NAMALWA (cell line): ENCODE data around the gene EFCAB5.
"Not testable (repeated sequence)": the region's sequence is repeated elsewhere in the genome, so short reads cannot be mapped to it uniquely, and the experiment has no call there.

Source experiments
- DNase-seq: peaks from one replicate; pipeline ENCODE4 v3.0.0-alpha.2; 2015; ENCODE audit warnings: low spot score

EFCAB5 gene

GRCh38 chr17:29935909-29936308, 5.5 kb upstream of the EFCAB5 start:
- DNase-seq = not testable (repeated sequence)

GRCh38 chr17:29936724-29937123, 4.7 kb upstream of the EFCAB5 start:
- DNase-seq = no peak

- no peak for DNase-seq
Observed at GRCh38 chr17:29945281-29945680, 3.8 kb downstream of the EFCAB5 start.

DNA sequence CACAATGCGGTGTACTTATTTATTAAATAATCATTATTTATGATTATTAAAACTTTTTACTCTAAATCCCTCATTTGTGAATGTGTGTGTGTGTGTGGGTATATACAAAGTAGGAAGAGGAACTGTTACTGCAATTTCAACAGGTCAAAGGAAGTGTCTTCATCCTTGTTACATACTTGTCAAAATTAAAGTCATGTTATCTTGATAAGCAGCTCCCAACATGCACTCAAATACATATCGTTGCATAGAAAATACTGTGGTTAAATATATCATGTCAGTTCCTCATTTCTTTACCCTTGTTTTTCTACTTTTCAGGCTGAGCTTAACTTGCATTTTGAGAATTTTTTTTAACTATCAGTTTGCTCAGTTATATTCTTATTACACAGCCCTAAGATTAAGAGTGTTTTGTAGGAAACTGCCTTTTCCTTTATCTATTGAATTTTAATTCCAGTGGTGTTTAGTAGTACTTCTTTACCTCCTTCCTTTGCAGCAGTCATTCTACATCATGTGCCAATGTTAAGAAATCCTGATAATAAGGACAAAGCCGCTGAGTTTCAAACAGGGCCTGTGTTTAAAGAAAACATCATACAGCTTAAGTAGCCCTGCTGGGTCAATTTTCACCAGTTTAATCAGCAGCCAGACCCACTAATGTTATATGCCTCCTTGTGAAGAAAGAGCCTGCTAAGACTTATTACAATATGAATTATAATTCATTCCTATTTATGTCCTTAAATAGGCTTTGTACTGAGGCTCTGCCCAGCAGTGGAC, 7.2 kb downstream of the EFCAB5 start:
- DNase-seq = peak; percentile 39

- no peak for DNase-seq
Observed at GRCh38 chr17:29949696-29950095, 8.3 kb downstream of the EFCAB5 start.

GRCh38 chr17:29954405-29954804, 13.0 kb downstream of the EFCAB5 start:
- peak; percentile 20 for DNase-seq

- no peak for DNase-seq
Observed at GRCh38 chr17:29956225-29956624, 14.8 kb downstream of the EFCAB5 start.

GRCh38 chr17:29957488-29957887, 16.1 kb downstream of the EFCAB5 start:
- DNase-seq = not testable (repeated sequence)

DNA sequence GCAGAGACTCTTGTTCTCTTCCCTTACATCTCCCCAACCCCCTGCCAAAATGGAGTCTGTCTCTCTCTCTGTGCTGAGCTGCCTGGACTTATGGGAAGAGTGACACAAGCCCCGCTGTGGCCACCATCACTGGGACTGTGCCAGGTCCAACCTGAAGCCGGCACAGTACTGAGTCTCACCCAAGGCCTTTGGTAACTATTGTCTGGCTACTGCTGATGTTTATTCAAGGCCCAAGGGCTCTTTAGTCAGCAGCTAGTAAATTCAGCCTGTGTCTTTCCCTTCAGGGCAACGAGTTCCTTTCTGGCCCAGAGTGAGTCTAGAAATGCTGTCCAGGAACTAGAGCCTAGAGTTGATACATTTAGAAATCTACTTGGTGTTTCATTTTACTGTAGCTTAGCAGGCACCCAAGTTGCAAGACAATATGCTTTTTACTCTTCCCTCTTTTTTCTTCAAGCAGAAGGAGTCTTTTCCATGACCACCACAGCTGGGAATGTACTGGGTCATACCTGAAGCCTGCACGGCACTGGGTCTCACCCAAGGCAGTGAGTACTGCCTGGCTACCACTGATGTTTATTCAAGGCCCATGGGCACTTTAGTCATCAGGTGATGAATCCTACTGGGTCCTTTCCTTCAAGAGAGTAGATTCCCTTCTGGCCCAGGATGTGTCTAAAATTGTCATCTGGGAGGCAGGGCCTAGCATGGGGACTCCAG, 17.7 kb downstream of the EFCAB5 start:
- DNase-seq = no peak

GRCh38 chr17:29959658-29960337, 18.4 kb downstream of the EFCAB5 start:
- no peak for DNase-seq

- DNase-seq = no peak
Observed at GRCh38 chr17:29962656-29963055, 21.2 kb downstream of the EFCAB5 start.

DNA sequence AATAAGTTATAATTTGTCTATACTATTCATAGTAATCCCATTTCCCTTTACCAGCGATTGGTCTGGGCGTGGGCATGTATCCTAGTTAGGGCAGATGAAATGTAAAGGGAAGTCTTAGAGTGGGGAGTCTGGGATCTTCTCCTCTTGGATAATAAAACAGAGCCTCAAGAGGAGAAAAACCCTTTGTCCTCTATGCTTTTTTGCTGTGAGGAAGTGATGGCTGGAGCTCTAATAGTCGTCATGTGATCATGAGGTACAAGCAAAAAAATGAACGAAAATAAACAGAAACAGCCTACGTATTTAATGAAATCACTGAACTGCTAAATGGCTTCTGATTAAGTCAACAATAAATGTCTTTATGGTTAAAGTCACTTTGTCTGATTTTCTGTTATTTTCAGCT, 26.8 kb downstream of the EFCAB5 start:
- no peak for DNase-seq

- no peak for DNase-seq
Observed at GRCh38 chr17:29972277-29972676, 30.8 kb downstream of the EFCAB5 start.

- DNase-seq = no peak
Observed at GRCh38 chr17:29973005-29973404, 31.6 kb downstream of the EFCAB5 start.

DNA sequence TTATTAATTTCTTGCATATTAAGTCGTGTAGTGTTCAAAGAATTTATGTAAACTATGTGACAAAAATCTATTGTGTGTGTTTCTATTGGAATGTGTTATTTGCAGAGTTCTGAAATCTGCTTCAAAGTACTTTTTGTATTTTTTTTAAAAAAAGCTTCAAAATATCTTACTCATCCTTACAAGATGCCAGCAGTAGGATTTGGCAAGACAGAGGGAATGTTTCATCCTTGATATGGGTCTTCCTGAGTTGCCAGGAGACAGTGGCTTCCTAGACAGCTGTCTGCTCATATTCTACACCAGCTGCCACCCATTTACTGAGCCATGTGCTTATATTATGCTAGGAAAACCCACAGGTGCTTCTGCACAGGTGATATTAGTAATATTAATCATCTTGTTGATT, 36.4 kb downstream of the EFCAB5 start:
- DNase-seq = no peak

DNA sequence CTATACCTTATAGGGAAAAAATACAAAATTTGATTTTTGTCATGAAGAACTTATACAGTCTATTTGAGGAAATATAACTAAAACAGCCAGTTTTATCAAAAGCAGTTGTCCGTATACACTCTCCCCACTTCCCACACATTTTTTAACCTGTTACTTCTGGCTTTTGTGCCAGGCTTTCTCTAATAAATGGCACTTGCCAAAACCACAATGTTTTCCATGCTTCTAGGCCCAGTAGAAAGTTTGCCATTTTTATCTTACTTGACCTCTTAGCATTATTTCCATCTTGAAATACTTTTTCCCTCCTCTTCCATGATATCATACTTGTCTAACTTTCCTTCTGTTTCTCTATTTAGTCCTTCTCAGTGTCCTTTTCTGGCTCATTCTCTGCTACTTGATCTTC, 38.8 kb downstream of the EFCAB5 start:
- DNase-seq = no peak

DNA sequence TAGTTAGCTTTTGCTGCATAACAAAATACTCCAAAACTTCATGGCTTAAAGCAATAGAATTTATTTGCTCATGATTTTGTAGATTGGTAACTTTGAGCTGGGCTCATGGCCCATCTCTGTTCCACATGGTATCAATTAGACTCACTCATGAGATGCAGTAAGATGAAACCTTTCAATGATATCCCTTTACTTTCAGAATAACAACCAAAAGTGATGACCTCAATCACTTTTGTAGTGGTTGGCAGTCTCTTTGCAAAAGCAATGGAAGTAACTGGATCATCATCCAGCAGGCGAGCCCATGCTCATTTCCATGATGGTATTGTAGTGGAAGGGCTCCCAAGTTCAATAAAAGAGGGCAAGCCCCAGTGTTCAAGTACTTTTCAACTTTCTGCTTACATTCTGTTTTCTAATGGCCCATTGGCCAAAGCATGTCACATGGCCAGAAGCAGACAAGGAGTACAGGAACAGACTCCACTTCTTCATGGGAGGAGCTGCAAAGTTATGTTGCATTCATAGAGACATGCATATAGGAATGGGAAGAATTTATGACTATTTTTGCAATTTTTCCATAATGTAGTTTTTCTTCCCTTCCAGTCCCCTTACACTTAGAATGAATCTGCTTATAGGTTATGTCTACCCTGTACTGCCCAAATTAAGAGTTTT, 41.7 kb downstream of the EFCAB5 start:
- DNase-seq = no peak

GRCh38 chr17:29996458-29996857, 55.0 kb downstream of the EFCAB5 start:
- no peak for DNase-seq

GRCh38 chr17:30000001-30000754, 58.7 kb downstream of the EFCAB5 start:
- peak; percentile 26 for DNase-seq

DNA sequence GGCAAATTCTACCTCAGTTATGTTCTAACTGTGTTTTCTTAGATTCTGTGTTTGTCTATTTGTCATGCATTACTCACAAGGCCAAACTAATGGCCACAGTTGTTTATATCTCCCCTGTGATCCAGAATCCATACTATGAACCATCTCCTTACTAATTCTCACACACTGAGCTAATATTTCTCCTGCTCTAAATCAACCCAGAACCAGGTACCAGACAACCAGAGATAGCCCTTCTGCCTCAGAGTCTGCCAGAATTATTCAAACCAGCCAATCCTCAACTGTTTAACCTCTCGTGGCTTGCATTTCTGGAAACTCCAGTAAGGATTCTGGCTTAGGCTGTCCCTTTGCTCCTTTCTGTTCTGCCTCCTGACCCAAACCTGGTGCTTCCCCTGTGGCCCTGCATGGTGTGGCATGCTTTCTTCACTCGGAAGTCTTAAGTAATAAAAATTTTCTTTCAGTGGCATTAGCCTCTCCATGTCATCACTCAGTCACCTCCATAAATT, 59.4 kb downstream of the EFCAB5 start:
- no peak for DNase-seq

GRCh38 chr17:30002088-30002487, 60.7 kb downstream of the EFCAB5 start:
- no peak for DNase-seq
